ENCODE measurements around the gene FAM50A. TPM values are rescaled to one million over a fixed set of nuclear protein-coding genes. Genes with fewer than 3 reads are reported as not detected.

FAM50A gene
- total RNA-seq, 1 donor from 2014 or later = 68.8 TPM

DNA sequence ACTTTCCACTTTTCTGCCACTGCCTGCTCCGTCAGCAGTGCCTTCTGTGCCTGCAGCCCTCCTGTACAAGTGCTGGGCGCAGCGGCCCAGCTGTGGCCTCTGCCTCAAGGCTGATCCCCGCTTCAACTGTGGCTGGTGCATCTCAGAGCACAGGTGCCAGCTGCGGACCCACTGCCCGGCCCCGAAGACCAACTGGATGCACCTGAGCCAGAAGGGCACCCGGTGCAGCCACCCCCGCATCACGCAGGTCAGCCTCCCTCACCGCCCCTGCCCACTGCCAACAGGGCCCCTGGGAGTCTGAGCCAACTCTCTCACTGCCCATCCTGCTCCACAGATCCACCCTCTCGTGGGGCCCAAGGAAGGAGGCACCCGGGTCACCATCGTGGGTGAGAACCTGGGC lies 21.7 kb downstream of the FAM50A start:
- no peaks in the 10 kb centered on the region for H3K36me3 Mint-ChIP-seq (ENCODE audit: low read depth)
- no peaks in the 10 kb centered on the region for H3K4me1 Mint-ChIP-seq
- no peak overlapping the region for H3K4me3 Mint-ChIP-seq
- TF ChIP-seq, protein P1, sequence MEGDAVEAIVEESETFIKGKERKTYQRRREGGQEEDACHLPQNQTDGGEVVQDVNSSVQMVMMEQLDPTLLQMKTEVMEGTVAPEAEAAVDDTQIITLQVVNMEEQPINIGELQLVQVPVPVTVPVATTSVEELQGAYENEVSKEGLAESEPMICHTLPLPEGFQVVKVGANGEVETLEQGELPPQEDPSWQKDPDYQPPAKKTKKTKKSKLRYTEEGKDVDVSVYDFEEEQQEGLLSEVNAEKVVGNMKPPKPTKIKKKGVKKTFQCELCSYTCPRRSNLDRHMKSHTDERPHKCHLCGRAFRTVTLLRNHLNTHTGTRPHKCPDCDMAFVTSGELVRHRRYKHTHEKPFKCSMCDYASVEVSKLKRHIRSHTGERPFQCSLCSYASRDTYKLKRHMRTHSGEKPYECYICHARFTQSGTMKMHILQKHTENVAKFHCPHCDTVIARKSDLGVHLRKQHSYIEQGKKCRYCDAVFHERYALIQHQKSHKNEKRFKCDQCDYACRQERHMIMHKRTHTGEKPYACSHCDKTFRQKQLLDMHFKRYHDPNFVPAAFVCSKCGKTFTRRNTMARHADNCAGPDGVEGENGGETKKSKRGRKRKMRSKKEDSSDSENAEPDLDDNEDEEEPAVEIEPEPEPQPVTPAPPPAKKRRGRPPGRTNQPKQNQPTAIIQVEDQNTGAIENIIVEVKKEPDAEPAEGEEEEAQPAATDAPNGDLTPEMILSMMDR (conservative IDR thresholded peaks at IDR 0.05) = no peak
- no peaks in the 10 kb centered on the region for H3K27me3 Mint-ChIP-seq (ENCODE audit: low read depth)
- no peak overlapping the region for H3K27ac Mint-ChIP-seq (ENCODE audit: unreplicated experiment)
- DNase-seq (ENCODE audit: low read depth, low spot score) = no peak
- no peaks in the 10 kb centered on the region for H3K9me3 Mint-ChIP-seq

DNA sequence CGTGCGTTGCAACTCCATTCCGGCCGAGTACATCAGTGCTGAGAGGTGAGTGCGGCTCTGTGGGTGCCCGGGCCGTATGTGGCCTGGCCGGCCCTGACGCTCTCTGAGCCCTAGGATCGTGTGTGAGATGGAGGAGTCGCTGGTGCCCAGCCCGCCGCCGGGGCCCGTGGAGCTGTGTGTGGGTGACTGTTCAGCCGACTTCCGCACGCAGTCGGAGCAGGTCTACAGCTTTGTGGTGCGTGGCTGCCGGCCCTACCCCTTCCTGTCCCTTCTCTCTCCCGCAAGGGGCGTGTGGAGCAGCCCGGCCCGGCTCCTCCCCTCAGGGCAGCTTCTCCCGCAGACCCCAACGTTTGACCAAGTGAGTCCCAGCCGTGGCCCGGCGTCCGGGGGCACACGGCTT lies 22.1 kb downstream of the FAM50A start:
- Mint-ChIP-seq H3K4me1 (no peaks in the 10 kb centered on the region), H3K4me3 (no peak overlapping the region), H3K9me3 (no peaks in the 10 kb centered on the region), H3K36me3 (ENCODE audit: low read depth) (no peaks in the 10 kb centered on the region), H3K27ac (ENCODE audit: unreplicated experiment) (no peak overlapping the region), H3K27me3 (ENCODE audit: low read depth) (no peaks in the 10 kb centered on the region)
- TF ChIP-seq, protein P1 (conservative IDR thresholded peaks at IDR 0.05) = no peak
- DNase-seq (ENCODE audit: low read depth, low spot score) = no peak

DNA sequence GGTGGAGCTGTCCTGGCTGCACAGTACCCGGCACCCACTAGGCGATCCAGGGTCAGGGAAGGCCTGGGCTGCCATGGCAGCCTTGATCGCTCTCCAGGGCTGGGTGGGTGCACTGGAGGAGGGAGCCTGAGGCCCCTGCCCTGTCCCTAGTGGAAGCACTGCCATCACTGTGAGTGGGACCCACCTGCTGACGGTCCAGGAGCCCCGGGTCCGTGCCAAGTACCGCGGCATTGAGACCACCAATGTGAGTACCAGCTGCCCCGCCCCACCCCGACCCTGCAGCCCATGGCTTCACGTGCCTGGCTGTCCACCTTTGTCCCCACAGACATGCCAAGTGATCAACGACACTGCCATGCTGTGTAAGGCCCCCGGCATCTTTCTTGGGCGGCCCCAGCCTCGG lies 23.0 kb downstream of the FAM50A start:
- Mint-ChIP-seq H3K36me3 (ENCODE audit: low read depth) (no peaks in the 10 kb centered on the region), H3K27me3 (ENCODE audit: low read depth) (no peaks in the 10 kb centered on the region), H3K4me1 (no peaks in the 10 kb centered on the region), H3K4me3 (no peak overlapping the region), H3K9me3 (no peaks in the 10 kb centered on the region), H3K27ac (ENCODE audit: unreplicated experiment) (no peak overlapping the region)
- TF ChIP-seq, protein P1 (conservative IDR thresholded peaks at IDR 0.05) = no peak
- DNase-seq (ENCODE audit: low read depth, low spot score) = no peak

DNA sequence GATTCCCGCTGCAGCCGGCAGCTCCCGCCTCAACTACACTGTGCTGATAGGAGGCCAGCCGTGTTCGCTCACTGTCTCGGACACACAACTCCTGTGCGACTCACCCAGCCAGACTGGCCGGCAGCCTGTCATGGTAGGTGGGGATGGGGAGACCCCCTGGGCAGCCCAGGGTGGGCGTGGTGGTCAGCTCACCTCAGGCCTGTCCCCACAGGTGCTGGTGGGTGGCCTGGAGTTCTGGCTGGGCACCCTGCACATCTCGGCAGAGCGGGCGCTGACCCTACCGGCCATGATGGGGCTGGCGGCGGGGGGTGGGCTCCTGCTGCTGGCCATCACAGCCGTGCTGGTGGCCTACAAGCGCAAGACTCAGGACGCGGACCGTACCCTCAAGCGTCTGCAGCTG lies 23.6 kb downstream of the FAM50A start:
- Mint-ChIP-seq H3K9me3 (no peaks in the 10 kb centered on the region), H3K36me3 (ENCODE audit: low read depth) (no peaks in the 10 kb centered on the region), H3K27ac (ENCODE audit: unreplicated experiment) (no peak overlapping the region)

DNA sequence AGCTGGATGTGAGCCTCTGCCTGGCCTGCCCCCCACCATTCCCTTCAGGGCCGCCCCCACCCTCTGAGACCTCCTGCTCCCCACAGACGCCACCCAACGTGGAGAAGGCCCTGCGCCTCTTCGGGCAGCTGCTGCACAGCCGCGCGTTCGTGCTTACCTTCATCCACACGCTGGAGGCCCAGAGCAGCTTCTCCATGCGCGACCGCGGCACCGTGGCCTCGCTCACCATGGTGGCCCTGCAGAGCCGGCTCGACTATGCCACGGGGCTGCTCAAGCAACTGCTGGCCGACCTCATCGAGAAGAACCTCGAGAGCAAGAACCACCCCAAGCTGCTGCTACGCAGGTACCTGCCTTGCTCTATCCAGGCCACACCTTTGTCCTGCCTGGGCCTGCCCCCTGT lies 24.3 kb downstream of the FAM50A start:
- no peaks in the 10 kb centered on the region for H3K9me3 Mint-ChIP-seq
- no peaks in the 10 kb centered on the region for H3K27me3 Mint-ChIP-seq (ENCODE audit: low read depth)
- DNase-seq (ENCODE audit: low read depth, low spot score) = no peak
- no peak overlapping the region for H3K27ac Mint-ChIP-seq (ENCODE audit: unreplicated experiment)
- peaks cover under 1% of the 10 kb centered on the region for H3K36me3 Mint-ChIP-seq (ENCODE audit: low read depth)
- no peaks in the 10 kb centered on the region for H3K4me1 Mint-ChIP-seq
- TF ChIP-seq, protein P1 (conservative IDR thresholded peaks at IDR 0.05) = no peak
- H3K4me3 Mint-ChIP-seq = no peak overlapping the region

More for the DNA sequence above, 23.6 kb downstream of the FAM50A start:
- DNase-seq (ENCODE audit: low read depth, low spot score) = no peak
- no peaks in the 10 kb centered on the region for H3K27me3 Mint-ChIP-seq (ENCODE audit: low read depth)
- TF ChIP-seq, protein P1 (conservative IDR thresholded peaks at IDR 0.05) = no peak
- H3K4me1 Mint-ChIP-seq = no peaks in the 10 kb centered on the region
- no peak overlapping the region for H3K4me3 Mint-ChIP-seq

DNA sequence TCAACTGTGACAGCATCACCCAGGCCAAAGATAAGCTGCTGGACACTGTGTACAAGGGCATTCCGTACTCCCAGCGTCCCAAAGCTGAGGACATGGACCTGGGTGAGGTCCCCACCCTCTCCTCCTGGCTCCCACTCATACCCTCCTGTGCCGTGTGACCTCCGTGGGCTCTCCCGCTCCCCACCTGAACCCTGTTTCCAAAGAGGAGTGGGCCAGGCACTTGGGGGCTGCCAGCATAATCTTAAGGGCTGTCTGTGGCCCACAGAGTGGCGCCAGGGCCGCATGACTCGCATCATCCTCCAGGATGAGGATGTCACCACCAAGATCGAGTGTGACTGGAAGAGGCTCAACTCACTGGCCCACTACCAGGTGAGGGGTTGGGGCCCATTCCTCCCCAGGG lies 25.2 kb downstream of the FAM50A start:
- Mint-ChIP-seq H3K9me3 (no peaks in the 10 kb centered on the region), H3K27ac (ENCODE audit: unreplicated experiment) (no peak overlapping the region), H3K4me1 (no peaks in the 10 kb centered on the region), H3K4me3 (no peak overlapping the region), H3K27me3 (ENCODE audit: low read depth) (no peaks in the 10 kb centered on the region), H3K36me3 (ENCODE audit: low read depth) (peaks cover 3% of the 10 kb centered on the region)
- DNase-seq (ENCODE audit: low read depth, low spot score) = no peak
- TF ChIP-seq, protein P1 (conservative IDR thresholded peaks at IDR 0.05) = no peak
